GM18951 (cell line): ENCODE measurements around the gene ADGRD1.

ENCODE experiments used
- POLR2A ChIP-seq: IDR thresholded peaks from 4 replicates; pipeline ENCODE4 v1.6.1; 2011; ENCODE audit warnings: mild to moderate bottlenecking; ENCODE audit not compliant: insufficient read length, insufficient read depth; ENCODE audit errors: extremely low read depth
- in situ Hi-C: fragments of 300-500 bp; cut with MboI; formaldehyde crosslinking; loops from one replicate; pipeline ENCODE4 v1.12.0; 2022; ENCODE audit warnings: low sequenced_read_pairs, mixed read lengths, inconsistent platforms; ENCODE audit not compliant: unreplicated experiment

Gene ADGRD1

GRCh38 chr12:131028587-131029338 lies 75.1 kb downstream of the ADGRD1 start:
- TF ChIP-seq POLR2A = no peak
- in situ Hi-C loops = no loop called here

- TF ChIP-seq POLR2A = no peak
- in situ Hi-C loops = no loop called here
Measured at GRCh38 chr12:131030472-131031328, 77.0 kb downstream of the ADGRD1 start.

GRCh38 chr12:131032082-131032750 lies 78.5 kb downstream of the ADGRD1 start:
- in situ Hi-C loops = no loop called here
- TF ChIP-seq POLR2A = no peak

GRCh38 chr12:131033486-131033885 lies 79.8 kb downstream of the ADGRD1 start:
- TF ChIP-seq POLR2A = no peak
- in situ Hi-C loops = no loop called here

- in situ Hi-C loops = no loop called here
- no peak for TF ChIP-seq POLR2A
Measured at GRCh38 chr12:131033886-131034482, 80.3 kb downstream of the ADGRD1 start.

- no peak for TF ChIP-seq POLR2A
- in situ Hi-C loops = no loop called here
Measured at GRCh38 chr12:131034631-131035244, 81.0 kb downstream of the ADGRD1 start.

GRCh38 chr12:131035245-131035681 lies 81.6 kb downstream of the ADGRD1 start:
- in situ Hi-C loops = no loop called here
- no peak for TF ChIP-seq POLR2A

GRCh38 chr12:131038159-131038558 lies 84.5 kb downstream of the ADGRD1 start:
- TF ChIP-seq POLR2A = no peak
- in situ Hi-C loops = no loop called here

GRCh38 chr12:131038961-131039950 lies 85.5 kb downstream of the ADGRD1 start:
- no peak for TF ChIP-seq POLR2A
- in situ Hi-C loops = no loop called here

- no peak for TF ChIP-seq POLR2A
- in situ Hi-C loops = no loop called here
Measured at GRCh38 chr12:131040491-131040890, 86.8 kb downstream of the ADGRD1 start.

- in situ Hi-C loops = no loop called here
Measured at GRCh38 chr12:131041216-131041967, 87.7 kb downstream of the ADGRD1 start.

More at GRCh38 chr12:131041216-131041967, 87.7 kb downstream of the ADGRD1 start:
- TF ChIP-seq POLR2A = no peak
